Measurements from ENCODE around the gene GLRX5.

GRCh38 chr14:95553141-95553540 is 18.3 kb downstream of the GLRX5 start:
- TF ChIP-seq, protein P1, sequence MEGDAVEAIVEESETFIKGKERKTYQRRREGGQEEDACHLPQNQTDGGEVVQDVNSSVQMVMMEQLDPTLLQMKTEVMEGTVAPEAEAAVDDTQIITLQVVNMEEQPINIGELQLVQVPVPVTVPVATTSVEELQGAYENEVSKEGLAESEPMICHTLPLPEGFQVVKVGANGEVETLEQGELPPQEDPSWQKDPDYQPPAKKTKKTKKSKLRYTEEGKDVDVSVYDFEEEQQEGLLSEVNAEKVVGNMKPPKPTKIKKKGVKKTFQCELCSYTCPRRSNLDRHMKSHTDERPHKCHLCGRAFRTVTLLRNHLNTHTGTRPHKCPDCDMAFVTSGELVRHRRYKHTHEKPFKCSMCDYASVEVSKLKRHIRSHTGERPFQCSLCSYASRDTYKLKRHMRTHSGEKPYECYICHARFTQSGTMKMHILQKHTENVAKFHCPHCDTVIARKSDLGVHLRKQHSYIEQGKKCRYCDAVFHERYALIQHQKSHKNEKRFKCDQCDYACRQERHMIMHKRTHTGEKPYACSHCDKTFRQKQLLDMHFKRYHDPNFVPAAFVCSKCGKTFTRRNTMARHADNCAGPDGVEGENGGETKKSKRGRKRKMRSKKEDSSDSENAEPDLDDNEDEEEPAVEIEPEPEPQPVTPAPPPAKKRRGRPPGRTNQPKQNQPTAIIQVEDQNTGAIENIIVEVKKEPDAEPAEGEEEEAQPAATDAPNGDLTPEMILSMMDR (conservative IDR thresholded peaks at IDR 0.05), result no peak
- no peak for TF ChIP-seq EZH2 (IDR thresholded peaks at IDR 0.05; ENCODE audit: low read depth)
